Esophagus squamous epithelium (tissue), 5 donors: ENCODE data around the gene CRADD. TPM values are rescaled to one million over a fixed set of nuclear protein-coding genes. Genes with fewer than 3 reads are reported as not detected.

Experiments used
- DNase-seq: peaks from one replicate; lab custom pipeline; 2025; lab: John Stamatoyannopoulos, UW
- H3K27ac ChIP-seq, 4 donors: fragments of 200-600 bp; sonication (generic); one replicate each; pipeline ENCODE4 v1.5.1; 2016 to 2019; ENCODE audit warnings: mild to moderate bottlenecking in 1 of 4
- H3K27me3 ChIP-seq, 4 donors: fragments of 200-600 bp; sonication (generic); 1 replicate in 3 of 4; 2 replicates in 1 of 4; pipeline versions ENCODE4 v1.5.1 to v1.6.0; 2017 to 2021; ENCODE audit warnings: antibody characterized with exemption in 1 of 4
- H3K36me3 ChIP-seq, 3 donors: fragments of 200-600 bp; sonication (generic); one replicate each; pipeline ENCODE4 v1.5.1; 2016 to 2019
- H3K4me1 ChIP-seq, 3 donors: fragments of 200-600 bp; sonication (generic); one replicate each; pipeline ENCODE4 v1.5.1; 2017 to 2019
- H3K4me3 ChIP-seq, 4 donors: fragments of 200-600 bp; sonication (generic); 1 replicate in 3 of 4; 2 replicates in 1 of 4; pipeline ENCODE4 v1.5.1; 2016 to 2019; ENCODE audit warnings: mild to moderate bottlenecking in 2 of 4, moderate library complexity in 1 of 4
- H3K9me3 ChIP-seq, 3 donors: fragments of 200-600 bp; sonication (generic); one replicate each; pipeline ENCODE4 v1.5.1; 2016 to 2019
- CTCF ChIP-seq, 6 experiments: fragments of 450-650 bp in 4 of 6; fragments of 200-600 bp in 2 of 6; sonication (generic) in 2 of 6; IDR thresholded peaks; one replicate each; pipeline ENCODE4 v1.5.1; 2016 to 2019; ENCODE audit warnings: antibody characterized with exemption in 6 of 6, mild to moderate bottlenecking in 4 of 6, moderate library complexity in 4 of 6
- POLR2A ChIP-seq, 4 donors: fragments of 450-650 bp; IDR thresholded peaks; one replicate each; pipeline ENCODE4 v1.6.1; 2017; ENCODE audit warnings: antibody characterized with exemption in 4 of 4, mild to moderate bottlenecking in 4 of 4, moderate library complexity in 3 of 4
- WGBS, 2 donors: methylation state at CpG; one replicate each; pipeline ENCODE4 v1.1.5; 2018; 5-methylcytosine and 5-hydroxymethylcytosine counted together
- intact Hi-C: fragments of 100-400 bp; cut with DNase I; formaldehyde crosslinking; loops from one replicate; pipeline ENCODE4 v1.15.0; 2022
- total RNA-seq, 4 donors: library from RNA; depleted of rRNA; stranded (reverse); fragments of >200 nt; gene quantifications; one replicate each; pipeline ENCODE4 v1.1.0, GENCODE V29; 2016
- donor health status: DM: yes; HTN: yes; CAD: no.

Gene CRADD
- total RNA-seq, 4 donors from 2014 or later: 20.2 to 22.9 (median 21.7) TPM

GRCh38 chr12:93889516-93890212 lies 212.5 kb downstream of the CRADD start:
- DNase-seq: no peak
- Histone ChIP-seq H3K36me3 (no peaks in the 10 kb centered on the region), H3K4me1 (peaks cover 6 to 26% (median 12%) of the 10 kb centered on the region in 3 donors), H3K9me3 (no peaks in the 10 kb centered on the region), H3K4me3 (no peak overlapping the region), H3K27ac (no peak overlapping the region), H3K27me3 (no peaks in the 10 kb centered on the region)
- 65 to 83% methylated on average over 8 of the region's 9 CpGs for WGBS, 2 donors
- intact Hi-C loops: no loop called here
- no peak for TF ChIP-seq POLR2A (IDR thresholded peaks at IDR 0.05)
- no peak for TF ChIP-seq CTCF (IDR thresholded peaks at IDR 0.05)

GRCh38 chr12:93892423-93893268 lies 215.5 kb downstream of the CRADD start:
- peak overlapping the region in 1 of 4 donors; percentile 13 for H3K27ac ChIP-seq
- 46 to 63% methylated on average over 13 to 14 of the region's 14 CpGs for WGBS, 2 donors
- H3K36me3 ChIP-seq: no peaks in the 10 kb centered on the region
- no peak overlapping the region for H3K4me3 ChIP-seq
- H3K27me3 ChIP-seq: no peaks in the 10 kb centered on the region
- peaks cover 10 to 36% (median 17%) of the 10 kb centered on the region in 3 donors for H3K4me1 ChIP-seq
- no peak for TF ChIP-seq POLR2A (IDR thresholded peaks at IDR 0.05)
- no peak for TF ChIP-seq CTCF (IDR thresholded peaks at IDR 0.05)
- DNase-seq: no peak
- intact Hi-C loops: no loop called here
- no peaks in the 10 kb centered on the region for H3K9me3 ChIP-seq

- H3K4me1 ChIP-seq: peaks cover 10 to 36% (median 17%) of the 10 kb centered on the region in 3 donors
- TF ChIP-seq POLR2A (IDR thresholded peaks at IDR 0.05) (no peak), CTCF (IDR thresholded peaks at IDR 0.05) (no peak)
- 13 to 28% methylated on average over 4 to 6 of the region's 17 CpGs for WGBS, 2 donors
- H3K36me3 ChIP-seq: no peaks in the 10 kb centered on the region
- H3K27ac ChIP-seq: peak overlapping the region in 3 of 4 donors; percentile 25 to 74 (median 61)
- intact Hi-C loops: no loop called here
- no peaks in the 10 kb centered on the region for H3K27me3 ChIP-seq
- peak overlapping the region in 2 of 4 donors; percentile 16 to 27 for H3K4me3 ChIP-seq
- DNase-seq: no peak
- H3K9me3 ChIP-seq: no peaks in the 10 kb centered on the region
Measured at GRCh38 chr12:93894391-93895088, 217.4 kb downstream of the CRADD start.

- intact Hi-C loops: no loop called here
- peak overlapping the region in 3 of 4 donors; percentile 25 to 74 (median 61) for H3K27ac ChIP-seq
- peaks cover 10 to 36% (median 17%) of the 10 kb centered on the region in 3 donors for H3K4me1 ChIP-seq
- 28 to 30% methylated on average over 6 of the region's 6 CpGs for WGBS, 2 donors
- no peaks in the 10 kb centered on the region for H3K36me3 ChIP-seq
- no peaks in the 10 kb centered on the region for H3K9me3 ChIP-seq
- H3K27me3 ChIP-seq: no peaks in the 10 kb centered on the region
- TF ChIP-seq POLR2A (IDR thresholded peaks at IDR 0.05) (no peak), CTCF (IDR thresholded peaks at IDR 0.05) (no peak)
- H3K4me3 ChIP-seq: peak overlapping the region in 1 of 4 donors; percentile 27
- DNase-seq: no peak
Measured at GRCh38 chr12:93895089-93895445, 217.9 kb downstream of the CRADD start.
